Measurements from ENCODE around the gene PRKN. TPM values are rescaled to one million over a fixed set of nuclear protein-coding genes. Genes with fewer than 3 reads are reported as not detected.

PRKN gene
- polyA plus RNA-seq, 1 donor = 4.6 TPM

DNA sequence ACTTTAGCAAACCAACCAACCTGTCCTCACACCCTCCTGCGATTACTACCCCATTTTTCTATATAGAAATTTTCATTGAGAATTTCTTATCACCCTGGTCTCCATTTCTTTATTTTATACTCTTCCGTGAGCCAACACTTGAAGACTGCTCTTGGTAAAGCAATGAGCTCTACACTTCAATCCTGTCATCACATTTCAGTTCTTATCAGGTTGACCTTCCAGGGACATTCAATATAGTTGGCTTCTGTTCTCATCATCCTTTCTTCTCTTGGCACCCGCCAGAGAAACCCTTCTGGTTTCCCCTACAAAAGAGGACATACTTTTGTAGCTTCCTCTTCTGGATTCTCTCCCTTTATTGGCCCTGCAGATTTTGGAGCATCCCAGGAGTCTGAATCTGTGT is 279.3 kb downstream of the PRKN start:
- no peak for DNase-seq (ENCODE audit: low read depth)

GRCh38 chr6:162443101-162443500 is 284.5 kb downstream of the PRKN start:
- no peak for DNase-seq (ENCODE audit: low read depth)

- no peak for DNase-seq (ENCODE audit: low read depth)
Observed at GRCh38 chr6:162442687-162443086, 284.9 kb downstream of the PRKN start.

DNA sequence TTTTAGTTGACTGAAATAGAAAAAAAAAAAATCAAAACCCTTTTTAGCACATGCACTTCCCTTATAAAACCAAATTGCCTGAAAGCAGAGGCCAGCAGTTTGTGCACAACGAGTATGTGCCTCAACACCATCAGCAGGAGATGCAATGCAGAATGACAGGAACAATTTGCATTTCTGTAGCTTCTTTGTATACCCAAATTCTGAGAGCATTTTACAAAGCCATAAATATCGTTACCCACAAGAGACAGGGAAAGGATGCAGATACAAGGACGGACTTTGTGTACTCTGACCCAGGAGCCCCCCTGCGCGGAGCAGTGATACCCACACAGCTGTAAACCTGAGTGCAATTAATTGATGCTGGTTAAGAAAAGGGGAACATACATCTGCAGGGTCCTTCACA is 285.6 kb downstream of the PRKN start:
- DNase-seq (ENCODE audit: low read depth) = no peak

GRCh38 chr6:162438980-162439379 is 288.6 kb downstream of the PRKN start:
- no peak for DNase-seq (ENCODE audit: low read depth)

- no peak for DNase-seq (ENCODE audit: low read depth)
Observed at GRCh38 chr6:162435071-162435470, 292.5 kb downstream of the PRKN start.

GRCh38 chr6:162421004-162421403 is 306.6 kb downstream of the PRKN start:
- no peak for DNase-seq (ENCODE audit: low read depth)

- DNase-seq (ENCODE audit: low read depth) = peak; percentile 53
Observed at GRCh38 chr6:162416831-162417537, 310.6 kb downstream of the PRKN start.

GRCh38 chr6:162416307-162416706 is 311.3 kb downstream of the PRKN start:
- DNase-seq (ENCODE audit: low read depth) = no peak

DNA sequence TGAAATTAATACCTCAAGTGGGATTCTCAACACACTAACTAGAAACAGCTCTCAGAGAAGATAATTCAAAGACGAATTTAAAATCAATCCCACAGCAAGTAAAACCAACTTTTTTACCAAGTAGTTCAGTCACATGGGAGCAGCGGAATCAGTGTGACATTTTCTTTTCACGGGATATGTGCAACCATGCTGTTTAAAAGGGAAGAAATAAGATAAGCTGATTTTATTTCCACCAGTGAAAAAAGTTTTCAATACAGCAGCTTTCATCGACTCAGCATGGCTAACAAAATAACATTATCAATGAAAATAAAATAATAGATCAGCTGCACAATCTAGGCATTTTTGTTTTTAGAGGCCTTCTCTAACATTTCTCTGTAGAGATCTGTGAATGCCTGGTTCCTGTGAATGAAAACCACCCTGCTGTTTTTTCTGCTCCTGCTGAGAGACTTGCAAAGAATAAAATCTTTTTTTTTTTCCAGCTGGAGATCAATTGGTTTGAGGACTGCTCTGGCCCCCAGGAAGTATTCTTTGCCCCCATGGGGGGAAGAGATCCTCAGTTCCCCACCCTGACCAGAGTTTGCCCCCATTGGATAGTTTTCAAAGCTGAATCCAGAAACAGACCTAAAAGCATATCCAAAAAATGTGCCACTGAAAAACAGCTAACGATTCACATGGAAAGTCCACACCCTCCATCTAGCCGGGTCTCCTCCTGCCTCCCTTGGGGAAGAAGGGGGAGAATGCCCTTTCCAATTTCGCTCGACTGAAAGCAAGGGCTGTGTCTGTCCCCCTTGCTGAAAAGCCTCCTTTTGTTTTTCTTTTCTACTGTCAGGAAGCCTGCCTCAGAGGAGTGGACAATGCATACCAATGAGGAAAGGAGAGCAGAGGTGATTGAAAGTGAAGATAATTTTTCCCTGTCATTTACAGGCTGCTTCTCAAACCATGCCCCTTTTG is 317.6 kb downstream of the PRKN start:
- DNase-seq (ENCODE audit: low read depth) = no peak

- no peak for DNase-seq (ENCODE audit: low read depth)
Observed at GRCh38 chr6:162408826-162409535, 318.6 kb downstream of the PRKN start.

DNA sequence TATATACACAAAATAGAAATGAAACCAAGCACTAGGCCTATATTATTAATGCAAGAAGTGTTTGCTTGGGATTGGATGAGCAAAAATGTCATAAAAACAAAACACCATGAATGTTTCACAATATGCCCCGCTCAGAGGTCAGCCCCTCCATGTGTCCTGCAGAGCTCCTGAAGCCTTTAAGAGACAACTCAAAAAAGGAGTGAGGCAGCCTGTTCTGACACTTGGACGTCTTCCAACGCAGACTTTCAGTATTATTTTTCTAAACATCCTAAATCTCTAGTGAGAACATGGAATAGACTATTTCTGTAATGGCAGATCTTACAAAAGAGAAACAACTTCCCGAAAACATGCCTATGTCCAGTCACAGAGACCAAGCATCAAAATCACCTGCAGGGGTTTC is 322.6 kb downstream of the PRKN start:
- no peak for DNase-seq (ENCODE audit: low read depth)

- DNase-seq (ENCODE audit: low read depth) = no peak
Observed at GRCh38 chr6:162403031-162403430, 324.5 kb downstream of the PRKN start.

GRCh38 chr6:162395181-162395580 is 332.4 kb downstream of the PRKN start:
- DNase-seq (ENCODE audit: low read depth) = no peak

GRCh38 chr6:162390961-162391811 is 336.4 kb downstream of the PRKN start:
- DNase-seq (ENCODE audit: low read depth) = peak; percentile 98

GRCh38 chr6:162389343-162390085 is 338.1 kb downstream of the PRKN start:
- no peak for DNase-seq (ENCODE audit: low read depth)

- no peak for DNase-seq (ENCODE audit: low read depth)
Observed at GRCh38 chr6:162388383-162388777, 339.2 kb downstream of the PRKN start.

DNA sequence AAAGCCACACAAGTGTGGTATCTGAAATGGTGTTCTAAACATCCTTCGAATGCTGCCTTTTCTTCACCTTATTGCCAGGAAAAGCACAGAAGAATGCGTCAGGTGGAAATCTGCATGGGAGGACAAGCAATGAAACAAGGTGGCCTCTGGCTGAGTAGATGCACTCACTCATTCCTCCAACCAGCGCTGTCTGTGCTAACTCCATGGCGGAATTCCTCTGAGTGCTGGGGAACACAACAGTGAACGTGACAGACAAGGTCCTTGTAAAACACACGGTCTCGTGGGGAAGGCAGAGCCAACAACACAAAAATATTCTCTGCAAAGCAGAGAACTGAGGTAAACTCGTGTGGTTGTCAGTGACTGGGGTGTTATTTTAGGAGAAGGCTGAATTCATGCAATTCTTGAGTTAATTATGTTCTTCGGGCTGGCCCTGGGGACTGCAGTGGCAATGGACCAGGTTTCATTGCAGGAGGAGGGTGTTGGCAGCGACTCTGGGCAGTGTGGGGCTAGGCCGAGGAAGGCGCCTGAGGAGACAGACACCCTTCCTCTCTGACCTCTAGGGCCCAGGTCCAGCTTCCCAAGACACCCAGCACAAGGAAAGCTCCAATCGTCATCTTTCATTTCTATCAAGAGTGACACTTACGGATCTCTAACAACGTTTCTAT is 339.7 kb downstream of the PRKN start:
- no peak for DNase-seq (ENCODE audit: low read depth)

GRCh38 chr6:162385980-162386379 is 341.6 kb downstream of the PRKN start:
- DNase-seq (ENCODE audit: low read depth) = peak; percentile 56
